Middle frontal gyrus (tissue), 1 donor: Measurements from ENCODE around the gene FBN1.
A peak's percentile ranks its signal among the peaks of the same experiment; 100 is the strongest.

Experiments used
- DNase-seq: peaks from one replicate; pipeline ENCODE4 v3.0.0-alpha.2; 2015; ENCODE audit warnings: low spot score; ENCODE audit errors: extremely low spot score

FBN1 gene

GRCh38 chr15:48433226-48433886 is 212.2 kb downstream of the FBN1 start:
- DNase-seq = no peak

GRCh38 chr15:48432688-48433087 is 212.8 kb downstream of the FBN1 start:
- DNase-seq = no peak

GRCh38 chr15:48427960-48428547 is 217.5 kb downstream of the FBN1 start:
- no peak for DNase-seq

- no peak for DNase-seq
These were observed 218.0 kb downstream of the FBN1 start for GRCh38 chr15:48427479-48427878.

GRCh38 chr15:48426941-48427340 is 218.6 kb downstream of the FBN1 start:
- DNase-seq = no peak

GRCh38 chr15:48426044-48426443 is 219.5 kb downstream of the FBN1 start:
- DNase-seq = no peak

GRCh38 chr15:48425051-48425450 is 220.5 kb downstream of the FBN1 start:
- no peak for DNase-seq

GRCh38 chr15:48423896-48424475 is 221.5 kb downstream of the FBN1 start:
- no peak for DNase-seq

GRCh38 chr15:48423342-48423741 is 222.2 kb downstream of the FBN1 start:
- no peak for DNase-seq

- peak; percentile 30 for DNase-seq
These were observed 223.1 kb downstream of the FBN1 start for GRCh38 chr15:48422401-48422800.

GRCh38 chr15:48421362-48421761 is 224.1 kb downstream of the FBN1 start:
- no peak for DNase-seq

- no peak for DNase-seq
These were observed 225.6 kb downstream of the FBN1 start for GRCh38 chr15:48419896-48420295.

GRCh38 chr15:48418343-48418742 is 227.2 kb downstream of the FBN1 start:
- DNase-seq = no peak

GRCh38 chr15:48416301-48416700 is 229.2 kb downstream of the FBN1 start:
- no peak for DNase-seq

GRCh38 chr15:48415036-48415886 is 230.2 kb downstream of the FBN1 start:
- no peak for DNase-seq

- no peak for DNase-seq
These were observed 231.5 kb downstream of the FBN1 start for GRCh38 chr15:48414015-48414414.

GRCh38 chr15:48413304-48413703 is 232.2 kb downstream of the FBN1 start:
- DNase-seq = no peak

- peak; percentile 25 for DNase-seq
These were observed 233.4 kb downstream of the FBN1 start for GRCh38 chr15:48411971-48412591.

GRCh38 chr15:48409623-48410022 is 235.9 kb downstream of the FBN1 start:
- no peak for DNase-seq

- DNase-seq = no peak
These were observed 237.2 kb downstream of the FBN1 start for GRCh38 chr15:48408327-48408726.

- no peak for DNase-seq
These were observed 237.9 kb downstream of the FBN1 start for GRCh38 chr15:48407646-48408045.

GRCh38 chr15:48406911-48407310 is 238.6 kb downstream of the FBN1 start:
- no peak for DNase-seq
